Endothelial cell of umbilical vein (primary cell): Measurements from ENCODE around the gene ISM2. TPM values are rescaled to one million over a fixed set of nuclear protein-coding genes. Genes with fewer than 3 reads are reported as not detected.

Source experiments
- BruUV-seq: library from RNA; stranded (reverse); fragments of 400-500 nt; replicated peaks from 2 replicates; lab custom pipeline; 2021; lab: Mats Ljungman, UMichigan
- CTCF ChIA-PET: fragments of 300-600, 350-600 bp; sonication (Branson Sonifier 250); formaldehyde crosslinking; loops from one replicate; lab custom pipeline; 2021; ENCODE audit warnings: antibody characterized with exemption, inconsistent platforms; lab: Charles Lee
- POLR2A ChIA-PET: fragments of 300-600, 350-600 bp; sonication (Branson Sonifier 250); formaldehyde crosslinking; loops from one replicate; lab custom pipeline; 2021; ENCODE audit warnings: antibody characterized with exemption, inconsistent platforms; lab: Charles Lee
- DNase-seq: peaks from one replicate; pipeline ENCODE4 v3.0.0-alpha.2; 2011; ENCODE audit warnings: low read depth, low spot score
- FAIRE-seq: peaks from 2 replicates; lab custom pipeline; 2011; peaks lifted over from hg19 to GRCh38; lab: Jason Lieb, UNC
- H2AFZ ChIP-seq: 2 replicates; pipeline ENCODE4 v1.6.0; 2012; ENCODE audit warnings: low read depth, low read length, control low read depth, inconsistent platforms
- H3K27ac ChIP-seq: 2 replicates; pipeline ENCODE4 v1.5.1; 2011; ENCODE audit warnings: low read depth, mild to moderate bottlenecking, control low read depth, low read length, moderate library complexity; ENCODE audit not compliant: insufficient read depth
- H3K27me3 ChIP-seq, 2 experiments: 2 replicates each; pipeline versions ENCODE4 v1.6.0 to v1.6.1; 2011; ENCODE audit warnings: low read length in 2 of 2, mixed read lengths in 1 of 2; ENCODE audit not compliant: control insufficient read depth in 2 of 2, insufficient read depth in 2 of 2
- H3K36me3 ChIP-seq, 2 experiments: 2 replicates in 1 of 2; 3 replicates in 1 of 2; pipeline ENCODE4 v1.5.1; 2011; ENCODE audit warnings: low read length in 2 of 2, mild to moderate bottlenecking in 1 of 2, moderate library complexity in 1 of 2; ENCODE audit not compliant: control insufficient read depth in 2 of 2, insufficient read depth in 2 of 2; ENCODE audit errors: extremely low read depth in 1 of 2
- H3K4me1 ChIP-seq: 3 replicates; pipeline ENCODE4 v1.5.1; 2011; ENCODE audit warnings: mild to moderate bottlenecking, low read length; ENCODE audit not compliant: control insufficient read depth, insufficient read depth; ENCODE audit errors: extremely low read depth
- H3K4me2 ChIP-seq: 2 replicates; pipeline ENCODE4 v1.6.1; 2011; ENCODE audit warnings: low read length, control low read depth, mixed read lengths; ENCODE audit not compliant: insufficient read depth
- H3K4me3 ChIP-seq, 3 experiments: fragments of 200-600 bp in 1 of 3; sonication (generic), shearing (Covaris generic) in 1 of 3; replicated peaks in 1 of 3; 2 replicates each; pipeline ENCODE4 v1.5.1; 2011 to 2016; ENCODE audit warnings: control low read depth in 3 of 3, low read length in 3 of 3, mild to moderate bottlenecking in 2 of 3, inconsistent platforms in 1 of 3, low read depth in 1 of 3, moderate library complexity in 1 of 3; ENCODE audit not compliant: insufficient read depth in 1 of 3
- H3K79me2 ChIP-seq: 2 replicates; pipeline ENCODE4 v1.6.0; 2012; ENCODE audit warnings: low read length, inconsistent platforms; ENCODE audit not compliant: control insufficient read depth, insufficient read depth
- H3K9ac ChIP-seq: replicated peaks from 2 replicates; pipeline ENCODE3; 2011; ENCODE audit warnings: low read length, control low read depth; ENCODE audit not compliant: insufficient read depth; ENCODE audit errors: extremely low read depth
- H3K9me1 ChIP-seq: replicated peaks from 3 replicates; pipeline ENCODE4 v1.6.0; 2011; ENCODE audit warnings: mild to moderate bottlenecking, low read length; ENCODE audit not compliant: control insufficient read depth, insufficient read depth; ENCODE audit errors: extremely low read depth
- H3K9me3 ChIP-seq: replicated peaks from 2 replicates; pipeline ENCODE4 v1.5.1; 2012; ENCODE audit warnings: low read length, inconsistent platforms; ENCODE audit not compliant: control insufficient read depth, insufficient read depth
- H4K20me1 ChIP-seq: replicated peaks from 2 replicates; pipeline ENCODE3; 2011; ENCODE audit warnings: mild to moderate bottlenecking, low read length; ENCODE audit not compliant: control insufficient read depth, insufficient read depth; ENCODE audit errors: extremely low read depth
- GATA2 ChIP-seq: IDR thresholded peaks from 2 replicates; pipeline ENCODE4 v1.7.0; 2011; ENCODE audit warnings: low read depth, mild to moderate bottlenecking, moderate library complexity, mixed read lengths, low read length; ENCODE audit not compliant: insufficient read length, insufficient read depth
- JUN ChIP-seq: IDR thresholded peaks from 2 replicates; pipeline ENCODE4 v1.6.1; 2011; ENCODE audit warnings: borderline replicate concordance, low read depth; ENCODE audit not compliant: insufficient read length, insufficient read depth
- POLR2A ChIP-seq: IDR thresholded peaks from 2 replicates; pipeline ENCODE4 v1.6.1; 2012; ENCODE audit warnings: low read depth, mild to moderate bottlenecking, control low read depth, low read length
- dilution Hi-C: fragments of 300-500 bp; cut with MboI; formaldehyde crosslinking; loops from one replicate; pipeline ENCODE4 v1.15.0; 2019; ENCODE audit warnings: low sequenced_read_pairs; ENCODE audit not compliant: extremely low pct_ligation_motif_present
- intact Hi-C: fragments of 100-400 bp; cut with micrococcal nuclease; formaldehyde crosslinking; loops from one replicate; pipeline ENCODE4 v1.10.0; 2022
- polyA plus RNA-seq, 4 experiments: library from polyadenylated mRNA; depleted of rRNA in 3 of 4; stranded (reverse) in 3 of 4; unstranded in 1 of 4; fragments of >200 nt; gene quantifications; 2 replicates each; pipeline versions ENCODE4 v1.2.1 to v1.2.3, GENCODE V29; 2011 to 2012; ENCODE audit warnings: missing spikeins in 1 of 4
- total RNA-seq: library from RNA; stranded (reverse); gene quantifications from 2 replicates; pipeline ENCODE4 v1.2.3, GENCODE V29; 2021
- TF ChIP-seq, protein P1 (sequence below), 2 donors: IDR thresholded peaks; 1 replicate in 1 of 2; 2 replicates in 1 of 2; pipeline ENCODE4 v1.5.1; 2011; ENCODE audit warnings: low read length in 2 of 2, mild to moderate bottlenecking in 2 of 2, moderate library complexity in 2 of 2, control low read depth in 1 of 2, inconsistent platforms in 1 of 2, low read depth in 1 of 2; ENCODE audit not compliant: insufficient read depth in 1 of 2; ENCODE audit errors: extremely low read depth in 1 of 2

The ISM2 gene
- total and polyA plus RNA-seq, 2 donors (not counting 3 experiments of a cell fraction or from before 2014, with no cell fraction given) = not detected

GRCh38 chr14:77458249-77458950 lies 40.2 kb downstream of the ISM2 start:
- peak; percentile 28 for FAIRE-seq
- Histone ChIP-seq H3K4me2 (peak overlapping the region; percentile 94), H3K9ac (peak overlapping the region; percentile 87), H4K20me1 (peaks cover 2% of the 10 kb centered on the region), H3K4me3 (peak overlapping the region; percentile 45 to 86 (median 66)), H3K27me3 (no peaks in the 10 kb centered on the region), H3K36me3 (peaks cover 18 to 19% of the 10 kb centered on the region in 2 experiments), H3K27ac (peak overlapping the region; percentile 76), H3K79me2 (peaks cover 40% of the 10 kb centered on the region), H2AFZ (peak overlapping the region; percentile 81), H3K9me1 (no peaks in the 10 kb centered on the region), H3K4me1 (peaks cover 21% of the 10 kb centered on the region), H3K9me3 (no peaks in the 10 kb centered on the region)
- CTCF ChIA-PET = interaction anchor here (0.5 to 3.8 kb wide), 35 partner anchors 10 to 594 kb away, joined by 3 to 75 read pairs (median 4); no protein-coding TSS in a partner anchor
- dilution Hi-C loops (no loop called here), intact Hi-C loops (loop anchor here (1.0 to 5.0 kb wide), 5 partner anchors 84 to 361 kb away; partner anchors contain the start of genes ALKBH1, CIPC and SLIRP)
- POLR2A ChIA-PET = interaction anchor here (0.7 kb wide), 1 partner anchor 137 kb away, joined by 3 read pairs; the partner anchor contains the start of gene GSTZ1
- DNase-seq = no peak
- TF ChIP-seq JUN (no peak), GATA2 (peak; percentile 19), POLR2A (no peak)
- TF ChIP-seq, protein P1, sequence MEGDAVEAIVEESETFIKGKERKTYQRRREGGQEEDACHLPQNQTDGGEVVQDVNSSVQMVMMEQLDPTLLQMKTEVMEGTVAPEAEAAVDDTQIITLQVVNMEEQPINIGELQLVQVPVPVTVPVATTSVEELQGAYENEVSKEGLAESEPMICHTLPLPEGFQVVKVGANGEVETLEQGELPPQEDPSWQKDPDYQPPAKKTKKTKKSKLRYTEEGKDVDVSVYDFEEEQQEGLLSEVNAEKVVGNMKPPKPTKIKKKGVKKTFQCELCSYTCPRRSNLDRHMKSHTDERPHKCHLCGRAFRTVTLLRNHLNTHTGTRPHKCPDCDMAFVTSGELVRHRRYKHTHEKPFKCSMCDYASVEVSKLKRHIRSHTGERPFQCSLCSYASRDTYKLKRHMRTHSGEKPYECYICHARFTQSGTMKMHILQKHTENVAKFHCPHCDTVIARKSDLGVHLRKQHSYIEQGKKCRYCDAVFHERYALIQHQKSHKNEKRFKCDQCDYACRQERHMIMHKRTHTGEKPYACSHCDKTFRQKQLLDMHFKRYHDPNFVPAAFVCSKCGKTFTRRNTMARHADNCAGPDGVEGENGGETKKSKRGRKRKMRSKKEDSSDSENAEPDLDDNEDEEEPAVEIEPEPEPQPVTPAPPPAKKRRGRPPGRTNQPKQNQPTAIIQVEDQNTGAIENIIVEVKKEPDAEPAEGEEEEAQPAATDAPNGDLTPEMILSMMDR (IDR thresholded peaks at IDR 0.05; ENCODE audit: extremely low read depth in 1 of 2, insufficient read depth in 1 of 2, low read depth in 1 of 2, low read length in 2 of 2) = no peak
- BruUV-seq = no TSS peak
